Ovary (tissue), 9 donors: ENCODE results near the gene EAF1. TPM values are rescaled to one million over a fixed set of nuclear protein-coding genes. Genes with fewer than 3 reads are reported as not detected.
"Not testable (repeated sequence)": the region's sequence is repeated elsewhere in the genome, so short reads cannot be mapped to it uniquely, and the experiment has no call there.

Experiments
- DNase-seq, 5 donors: peaks; one replicate each; pipeline ENCODE4 v3.0.0-alpha.2; 2019 to 2020
- H3K27ac ChIP-seq, 2 donors: fragments of 200-600 bp; one replicate each; pipeline versions ENCODE4 v1.5.1 to v1.8.0; 2019 to 2022
- H3K27me3 ChIP-seq: fragments of 200-600 bp; one replicate; pipeline ENCODE4 v1.8.0; 2022
- H3K36me3 ChIP-seq: fragments of 200-600 bp; sonication (generic); one replicate; pipeline ENCODE4 v1.5.1; 2019
- H3K4me1 ChIP-seq: one replicate; pipeline ENCODE4 v1.8.1; 2013; ENCODE audit warnings: mild to moderate bottlenecking, moderate library complexity; ENCODE audit not compliant: insufficient read depth
- H3K4me3 ChIP-seq: fragments of 200-600 bp; sonication (generic); one replicate; pipeline ENCODE4 v1.5.1; 2017
- H3K9me3 ChIP-seq, 2 donors: fragments of 200-600 bp in 1 of 2; sonication (generic) in 1 of 2; one replicate each; pipeline versions ENCODE4 v1.5.1 to v1.8.1; 2013 to 2019; ENCODE audit warnings: mild to moderate bottlenecking in 1 of 2, moderate library complexity in 1 of 2
- EP300 ChIP-seq: sonication (generic); formaldehyde crosslinking; IDR thresholded peaks from one replicate; pipeline ENCODE4 v1.6.1; 2017; ENCODE audit warnings: antibody characterized with exemption
- POLR2A ChIP-seq: fragments of 450-650 bp; IDR thresholded peaks from one replicate; pipeline ENCODE4 v1.6.1; 2017; ENCODE audit warnings: antibody characterized with exemption, mild to moderate bottlenecking, moderate library complexity
- WGBS, 3 donors: extraction: QIAGEN DNeasy Blood & Tissue Kit in 1 of 3; methylation state at CpG; one replicate each; pipeline versions ENCODE4 v1.1.5 to v1.1.7; 2013 to 2017; 5-methylcytosine and 5-hydroxymethylcytosine counted together
- intact Hi-C, 4 donors: fragments of 100-400 bp; cut with DNase I; formaldehyde crosslinking; loops; one replicate each; pipeline versions ENCODE4 v1.11.0 to v1.15.1; 2022 to 2023
- polyA plus RNA-seq, 2 donors: library from polyadenylated mRNA; stranded (reverse); fragments of 200-250 nt in 1 of 2; fragments of 350-450 nt in 1 of 2; fragmentation: Illumina TruSeq in 1 of 2; extraction: RNeasy Lipid Tissue Mini Kit (QIAGEN cat#74804) in 1 of 2; gene quantifications; one replicate each; pipeline ENCODE4 v1.2.3, GENCODE V29; 2013 to 2014
- total RNA-seq, 7 donors: library from RNA; depleted of rRNA in 2 of 7; stranded (reverse); fragments of >200 nt in 2 of 7; fragmentation: NEBNext Ultra II Directional in 3 of 7; extraction: Animal tissue kit (Norgen Biotek cat#: 25700) in 3 of 7; gene quantifications; one replicate each; pipeline versions ENCODE4 v1.1.0 to v1.2.4, GENCODE V29; 2016 to 2023
- TF ChIP-seq, protein P1 (sequence below), 3 donors: fragments of 450-650 bp in 2 of 3; fragments of 200-600 bp in 1 of 3; IDR thresholded peaks; one replicate each; pipeline versions ENCODE4 v1.5.1 to v1.8.0; 2016 to 2022; ENCODE audit warnings: antibody characterized with exemption in 3 of 3, mild to moderate bottlenecking in 1 of 3
- donor health status: DM: no; HTN: no; CAD: no; lungs with moderate emphysema.
- donor health status: DM: no; HTN: no; CAD: no.
- donor health status: Bipolar disorder and iron deficiency.
- donor health status: DM: yes; HTN: yes; CAD: no.
- donor health status: DM: no; HTN: no; CAD: no.
- donor health status: DM: yes; HTN: yes; CAD: no.

EAF1 gene
- total and polyA plus RNA-seq, 9 donors: 5.4 to 16.0 (median 11.9) TPM

- H3K36me3 ChIP-seq: no peaks in the 10 kb centered on the region
- no peaks in the 10 kb centered on the region for H3K9me3 ChIP-seq
- no peaks in the 10 kb centered on the region for H3K4me1 ChIP-seq
- no peaks in the 10 kb centered on the region for H3K27me3 ChIP-seq
- no peak overlapping the region for H3K27ac ChIP-seq
- WGBS, 3 donors: 92 to 94% (median 94%) methylated on average over 1 of the region's 1 CpG
- H3K4me3 ChIP-seq: no peak overlapping the region
- TF ChIP-seq POLR2A (no peak), EP300 (no peak)
- TF ChIP-seq, protein P1, sequence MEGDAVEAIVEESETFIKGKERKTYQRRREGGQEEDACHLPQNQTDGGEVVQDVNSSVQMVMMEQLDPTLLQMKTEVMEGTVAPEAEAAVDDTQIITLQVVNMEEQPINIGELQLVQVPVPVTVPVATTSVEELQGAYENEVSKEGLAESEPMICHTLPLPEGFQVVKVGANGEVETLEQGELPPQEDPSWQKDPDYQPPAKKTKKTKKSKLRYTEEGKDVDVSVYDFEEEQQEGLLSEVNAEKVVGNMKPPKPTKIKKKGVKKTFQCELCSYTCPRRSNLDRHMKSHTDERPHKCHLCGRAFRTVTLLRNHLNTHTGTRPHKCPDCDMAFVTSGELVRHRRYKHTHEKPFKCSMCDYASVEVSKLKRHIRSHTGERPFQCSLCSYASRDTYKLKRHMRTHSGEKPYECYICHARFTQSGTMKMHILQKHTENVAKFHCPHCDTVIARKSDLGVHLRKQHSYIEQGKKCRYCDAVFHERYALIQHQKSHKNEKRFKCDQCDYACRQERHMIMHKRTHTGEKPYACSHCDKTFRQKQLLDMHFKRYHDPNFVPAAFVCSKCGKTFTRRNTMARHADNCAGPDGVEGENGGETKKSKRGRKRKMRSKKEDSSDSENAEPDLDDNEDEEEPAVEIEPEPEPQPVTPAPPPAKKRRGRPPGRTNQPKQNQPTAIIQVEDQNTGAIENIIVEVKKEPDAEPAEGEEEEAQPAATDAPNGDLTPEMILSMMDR (IDR thresholded peaks at IDR 0.05): no peak
- DNase-seq: no peak
- intact Hi-C loops: loop anchor here in 1 of 4 donors (10.0 kb wide), 1 partner anchor 200 kb away; the partner anchor contains the start of gene CAPN7
Measured at GRCh38 chr3:15404767-15405166, 22.6 kb upstream of the EAF1 start.

DNA sequence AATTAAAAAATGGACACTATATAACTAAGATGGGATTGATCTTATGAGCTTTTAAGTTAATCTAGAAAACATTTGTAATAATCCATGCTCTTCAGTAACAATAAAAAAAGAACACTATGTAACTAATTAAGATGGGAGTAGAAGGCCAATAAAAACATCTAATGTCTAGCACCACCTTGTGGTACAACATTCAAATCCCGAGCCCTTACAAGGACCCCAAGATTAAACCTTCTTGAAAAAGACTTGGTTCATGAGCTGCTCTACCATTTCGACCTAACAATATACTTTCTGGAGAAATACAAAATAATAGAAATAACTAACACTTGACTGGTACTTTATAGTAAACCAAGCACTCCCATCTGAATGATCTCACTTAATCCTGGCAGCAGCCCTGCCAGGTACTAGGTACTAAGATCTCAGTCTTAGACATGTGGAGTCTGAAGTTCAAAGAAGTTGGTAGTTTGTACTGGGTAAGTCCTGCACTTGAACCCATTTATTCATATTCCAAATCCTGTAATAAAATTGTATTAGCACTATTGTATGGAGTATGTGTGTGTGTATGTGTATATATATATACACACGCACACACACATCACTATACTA is 21.8 kb upstream of the EAF1 start:
- TF ChIP-seq, protein P1 (IDR thresholded peaks at IDR 0.05): peak in 2 of 3 donors; percentile 56 to 65
- no peak for TF ChIP-seq EP300
- no peak overlapping the region for H3K4me3 ChIP-seq
- H3K9me3 ChIP-seq: no peaks in the 10 kb centered on the region
- no peaks in the 10 kb centered on the region for H3K27me3 ChIP-seq
- 37 to 38% (median 37%) methylated on average over 3 of the region's 3 CpGs for WGBS, 3 donors
- peak in 1 of 5 donors; percentile 32 for DNase-seq
- H3K36me3 ChIP-seq: no peaks in the 10 kb centered on the region
- H3K27ac ChIP-seq: no peak overlapping the region
- no peaks in the 10 kb centered on the region for H3K4me1 ChIP-seq
- intact Hi-C loops: loop anchor here in 1 of 4 donors (10.0 kb wide), 1 partner anchor 201 kb away; the partner anchor contains the start of gene CAPN7

DNA sequence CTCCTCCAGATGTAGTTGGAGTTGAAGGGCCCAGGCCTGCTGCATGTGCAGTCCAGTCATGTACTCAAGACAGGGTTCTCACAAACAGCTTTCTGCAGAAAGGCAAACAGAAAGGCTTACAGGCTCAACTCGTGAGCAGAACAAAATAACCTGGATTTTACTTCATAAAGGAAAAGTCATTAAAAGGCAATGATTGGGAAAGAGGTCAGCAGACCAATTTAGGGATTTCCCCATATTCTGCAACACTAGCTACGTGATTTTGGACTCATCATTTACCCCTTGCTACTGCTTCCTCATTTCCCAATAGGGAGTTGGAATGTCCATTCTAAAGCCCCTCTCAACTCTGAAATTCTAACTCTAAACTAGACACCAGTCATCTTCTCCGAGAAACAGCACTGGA is 18.2 kb upstream of the EAF1 start:
- H3K36me3 ChIP-seq: no peaks in the 10 kb centered on the region
- whole genome bisulfite sequencing, 3 donors: 82 to 90% (median 90%) methylated on average over 3 of the region's 3 CpGs
- DNase-seq: no peak
- H3K27me3 ChIP-seq: no peaks in the 10 kb centered on the region
- H3K9me3 ChIP-seq: no peaks in the 10 kb centered on the region
- no peak for TF ChIP-seq POLR2A
- TF ChIP-seq, protein P1 (IDR thresholded peaks at IDR 0.05): no peak
- TF ChIP-seq EP300: no peak
- intact Hi-C loops: loop anchor here in 1 of 4 donors (10.0 kb wide), 1 partner anchor 204 kb away; the partner anchor contains the start of gene CAPN7
- H3K27ac ChIP-seq: no peak overlapping the region
- H3K4me1 ChIP-seq: no peaks in the 10 kb centered on the region
- no peak overlapping the region for H3K4me3 ChIP-seq

DNA sequence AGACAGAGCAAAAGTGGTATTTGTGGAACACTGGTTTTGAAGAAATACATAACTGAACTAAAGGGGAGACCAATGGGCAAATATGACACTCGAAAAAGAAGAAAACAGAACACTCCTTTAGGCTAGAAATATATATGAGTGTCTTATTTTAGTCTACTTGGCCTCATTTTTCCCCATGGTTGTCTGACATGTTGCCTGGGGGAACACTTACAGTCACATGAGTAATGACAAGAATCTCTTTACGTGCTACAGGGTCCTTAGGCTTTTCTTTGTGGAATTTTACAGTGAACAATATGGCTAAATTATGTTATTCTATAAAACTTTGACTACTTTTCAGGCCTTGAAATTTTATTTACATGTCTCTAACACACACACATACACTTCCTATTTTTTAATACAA is 17.6 kb upstream of the EAF1 start:
- H3K36me3 ChIP-seq: no peaks in the 10 kb centered on the region
- intact Hi-C loops: loop anchor here in 1 of 4 donors (10.0 kb wide), 1 partner anchor 205 kb away; the partner anchor contains the start of gene CAPN7
- no peak for DNase-seq
- no peak overlapping the region for H3K4me3 ChIP-seq
- 94 to 100% (median 97%) methylated on average over 2 of the region's 2 CpGs for WGBS, 3 donors
- H3K27me3 ChIP-seq: no peaks in the 10 kb centered on the region
- H3K4me1 ChIP-seq: no peaks in the 10 kb centered on the region
- no peak overlapping the region for H3K27ac ChIP-seq
- H3K9me3 ChIP-seq: no peaks in the 10 kb centered on the region
- TF ChIP-seq, protein P1 (IDR thresholded peaks at IDR 0.05): no peak
- TF ChIP-seq POLR2A (no peak), EP300 (no peak)

GRCh38 chr3:15410966-15411365 is 16.4 kb upstream of the EAF1 start:
- 93 to 95% (median 95%) methylated on average over 7 of the region's 7 CpGs for whole genome bisulfite sequencing, 3 donors
- H3K4me1 ChIP-seq, intact Hi-C loops, H3K9me3 ChIP-seq, H3K4me3 ChIP-seq, H3K27ac ChIP-seq, H3K27me3 ChIP-seq, DNase-seq, H3K36me3 ChIP-seq: not testable (repeated sequence)
